ENCODE measurements around the gene TNXB. TPM values are rescaled to one million over a fixed set of nuclear protein-coding genes. Genes with fewer than 3 reads are reported as not detected.

TNXB gene
- 11.5 and 13.6 TPM in 2 replicates for total RNA-seq (2021)
- Bru-seq, nascent RNA = percentile 9 among the genes with signal in this experiment
- percentile 16 among the genes with signal in this experiment for BruChase-seq, experiment 1, labeled RNA remaining after a 2-hour chase
- percentile 28 among the genes with signal in this experiment for BruChase-seq, experiment 2, labeled RNA remaining after a 6-hour chase
- long read RNA-seq, transcript TNXB-206 (14 exons, 2,756 nt) = major isoform, 14 of 18 reads
- long read RNA-seq, partial matches to known transcripts = 3 of 18 reads
- long read RNA-seq, other reads (novel, unspliced or antisense) = 1 of 18 reads

GRCh38 chr6:32109114-32109764, at the start of gene TNXB:
Gene TNXB (minus strand): TSS chr6:32109338. CDS start chr6:32098198, 11,140 bp downstream.
- Histone ChIP-seq H3K4me3 (ENCODE audit: low read depth, low read length, poor library complexity, severe bottlenecking) (no peak within 1 kb of the TSS), H3K36me3 (ENCODE audit: insufficient read depth, low read length, poor library complexity, severe bottlenecking) (no peaks in the 10 kb centered on the region), H3K4me1 (ENCODE audit: insufficient read depth, low read length, poor library complexity, severe bottlenecking) (peaks cover 14% of the 10 kb centered on the region), H3K9me3 (ENCODE audit: low read depth, low read length, poor library complexity, severe bottlenecking) (no peaks in the 10 kb centered on the region), H3K27ac (ENCODE audit: low read depth, low read length, poor library complexity, severe bottlenecking) (no peak within 1 kb of the TSS), H3K27me3 (replicated peaks; ENCODE audit: insufficient read depth, low read depth, low read length, poor library complexity) (peaks cover 5% of the 10 kb centered on the region)
- no peak for TF ChIP-seq EZH2 (IDR thresholded peaks at IDR 0.05; ENCODE audit: borderline replicate concordance, low read depth, low read length, poor library complexity, severe bottlenecking)
- no peak for TF ChIP-seq CTCF (conservative IDR thresholded peaks at IDR 0.05; ENCODE audit: low read depth, low read length)
- no TSS peak for BruUV-seq (replicated peaks)
- no peak for DNase-seq (ENCODE audit: low spot score)
- CTCF ChIA-PET = interaction anchor here (0.6 to 2.3 kb wide), 2 partner anchors 10 to 52 kb away, joined by 6 to 9 read pairs; no protein-coding TSS in a partner anchor
- intact Hi-C loops (cut with micrococcal nuclease; ENCODE audit: unreplicated experiment) = no loop called here
- POLR2A ChIA-PET (ENCODE audit: low non-redundant PET) = interaction anchor here (0.6 to 0.7 kb wide), 2 partner anchors 8 to 568 kb away, joined by 5 to 16 read pairs; no protein-coding TSS in a partner anchor

GRCh38 chr6:32158052-32158451, 48.9 kb upstream of the TNXB start:
- peaks cover 10% of the 10 kb centered on the region for H3K4me1 ChIP-seq (ENCODE audit: insufficient read depth, low read length, poor library complexity, severe bottlenecking)
- ChIA-PET POLR2A (ENCODE audit: low non-redundant PET) (no interaction called here), CTCF (no interaction called here)
- H3K4me3 ChIP-seq (ENCODE audit: low read depth, low read length, poor library complexity, severe bottlenecking) = no peak overlapping the region
- H3K9me3 ChIP-seq (ENCODE audit: low read depth, low read length, poor library complexity, severe bottlenecking) = no peaks in the 10 kb centered on the region
- no peak for TF ChIP-seq CTCF (conservative IDR thresholded peaks at IDR 0.05; ENCODE audit: low read depth, low read length)
- no peak for TF ChIP-seq EZH2 (IDR thresholded peaks at IDR 0.05; ENCODE audit: borderline replicate concordance, low read depth, low read length, poor library complexity, severe bottlenecking)
- BruUV-seq (replicated peaks) = no TSS peak
- no peak for DNase-seq (ENCODE audit: low spot score)
- peaks cover 29% of the 10 kb centered on the region for H3K36me3 ChIP-seq (ENCODE audit: insufficient read depth, low read length, poor library complexity, severe bottlenecking)
- no peaks in the 10 kb centered on the region for H3K27me3 ChIP-seq (replicated peaks; ENCODE audit: insufficient read depth, low read depth, low read length, poor library complexity)
- no peak overlapping the region for H3K27ac ChIP-seq (ENCODE audit: low read depth, low read length, poor library complexity, severe bottlenecking)
- intact Hi-C loops (cut with micrococcal nuclease; ENCODE audit: unreplicated experiment) = no loop called here

- Histone ChIP-seq H3K4me3 (ENCODE audit: low read depth, low read length, poor library complexity, severe bottlenecking) (no peak overlapping the region), H3K27ac (ENCODE audit: low read depth, low read length, poor library complexity, severe bottlenecking) (no peak overlapping the region), H3K36me3 (ENCODE audit: insufficient read depth, low read length, poor library complexity, severe bottlenecking) (peaks cover 29% of the 10 kb centered on the region), H3K4me1 (ENCODE audit: insufficient read depth, low read length, poor library complexity, severe bottlenecking) (peaks cover 21% of the 10 kb centered on the region), H3K27me3 (replicated peaks; ENCODE audit: insufficient read depth, low read depth, low read length, poor library complexity) (no peaks in the 10 kb centered on the region), H3K9me3 (ENCODE audit: low read depth, low read length, poor library complexity, severe bottlenecking) (no peaks in the 10 kb centered on the region)
- TF ChIP-seq EZH2 (IDR thresholded peaks at IDR 0.05; ENCODE audit: borderline replicate concordance, low read depth, low read length, poor library complexity, severe bottlenecking) (no peak), CTCF (conservative IDR thresholded peaks at IDR 0.05; ENCODE audit: low read depth, low read length) (no peak)
- BruUV-seq (replicated peaks) = no TSS peak
- DNase-seq (ENCODE audit: low spot score) = no peak
- POLR2A ChIA-PET (ENCODE audit: low non-redundant PET) = no interaction called here
- intact Hi-C loops (cut with micrococcal nuclease; ENCODE audit: unreplicated experiment) = no loop called here
- CTCF ChIA-PET = no interaction called here
Measured at GRCh38 chr6:32156891-32157290, 47.8 kb upstream of the TNXB start.
